GM12892 (cell line): Measurements from ENCODE around the gene ZHX3.

ENCODE experiments used
- DNase-seq: peaks from one replicate; pipeline ENCODE4 v3.0.0; 2011; ENCODE audit not compliant: insufficient read length
- FAIRE-seq: peaks from 2 replicates; lab custom pipeline; 2011; peaks lifted over from hg19 to GRCh38; lab: Jason Lieb, UNC
- POLR2A ChIP-seq: IDR thresholded peaks from 2 replicates; pipeline ENCODE4 v1.6.1; 2011; ENCODE audit warnings: low read depth, low read length, control low read depth
- POLR2AphosphoS5 ChIP-seq: IDR thresholded peaks from 2 replicates; pipeline ENCODE4 v1.6.1; 2011; ENCODE audit warnings: low read depth, low read length, control low read depth
- TAF1 ChIP-seq: IDR thresholded peaks from 2 replicates; pipeline ENCODE4 v1.6.1; 2011; ENCODE audit warnings: low read depth, mild to moderate bottlenecking, control low read depth, low read length, borderline replicate concordance

ZHX3 gene

GRCh38 chr20:41340327-41341055, 23.0 kb upstream of the ZHX3 start, which contains the start of gene LPIN3:
Gene LPIN3 (plus strand): TSS chr20:41340821. CDS start chr20:41345804, 4,983 bp downstream.
- DNase-seq (no peak), FAIRE-seq (peak; percentile 62)
- TF ChIP-seq POLR2AphosphoS5 = no peak
- no peak for TF ChIP-seq POLR2A
- TF ChIP-seq TAF1 = no peak

- DNase-seq = peak; percentile 82
- no peak for TF ChIP-seq POLR2A
- peak; percentile 97 for FAIRE-seq
Measured at GRCh38 chr20:41339957-41340326, 22.4 kb upstream of the ZHX3 start.

- FAIRE-seq (no peak), DNase-seq (no peak)
- TF ChIP-seq POLR2A (no peak), TAF1 (no peak), POLR2AphosphoS5 (no peak)
Measured at GRCh38 chr20:41336711-41337492, 19.4 kb upstream of the ZHX3 start.

- no peak for DNase-seq
- FAIRE-seq = no peak
- TF ChIP-seq POLR2A (no peak), POLR2AphosphoS5 (no peak), TAF1 (no peak)
Measured at GRCh38 chr20:41335591-41335990, 18.1 kb upstream of the ZHX3 start.

- DNase-seq (no peak), FAIRE-seq (no peak)
- TF ChIP-seq POLR2A (no peak), POLR2AphosphoS5 (no peak), TAF1 (no peak)
Measured at GRCh38 chr20:41334443-41335421, 17.2 kb upstream of the ZHX3 start.

- TF ChIP-seq POLR2AphosphoS5 (no peak), POLR2A (no peak)
- FAIRE-seq (no peak), DNase-seq (no peak)
Measured at GRCh38 chr20:41334036-41334435, 16.5 kb upstream of the ZHX3 start.

- TF ChIP-seq POLR2AphosphoS5 (no peak), POLR2A (no peak), TAF1 (no peak)
- FAIRE-seq (no peak), DNase-seq (no peak)
Measured at GRCh38 chr20:41331731-41332130, 14.2 kb upstream of the ZHX3 start.

GRCh38 chr20:41330941-41331340, 13.4 kb upstream of the ZHX3 start:
- TF ChIP-seq POLR2A (no peak), TAF1 (no peak), POLR2AphosphoS5 (no peak)
- FAIRE-seq (no peak), DNase-seq (no peak)

GRCh38 chr20:41330343-41330720, 12.8 kb upstream of the ZHX3 start:
- FAIRE-seq = no peak
- no peak for DNase-seq
- TF ChIP-seq POLR2A (no peak), TAF1 (no peak)

- no peak for TF ChIP-seq POLR2AphosphoS5
- no peak for TF ChIP-seq TAF1
- FAIRE-seq = peak; percentile 58
- no peak for DNase-seq
Measured at GRCh38 chr20:41329435-41330342, 12.2 kb upstream of the ZHX3 start.
